Stimulated activated CD4-positive, alpha-beta T cell treated with anti-CD3 and anti-CD28 coated beads, Interleukin-15, amount 100 ng/mL, for 1 hour (primary cell): ENCODE measurements around the gene TBC1D9B.

ENCODE experiments used
- DNase-seq, 2 donors: peaks; one replicate each; pipeline ENCODE4 v3.0.0-alpha.2; 2020; ENCODE audit warnings: low read depth in 1 of 2, low spot score in 1 of 2

TBC1D9B gene

GRCh38 chr5:179822059-179822432, 85.7 kb downstream of the TBC1D9B start:
- DNase-seq, result no peak

DNA sequence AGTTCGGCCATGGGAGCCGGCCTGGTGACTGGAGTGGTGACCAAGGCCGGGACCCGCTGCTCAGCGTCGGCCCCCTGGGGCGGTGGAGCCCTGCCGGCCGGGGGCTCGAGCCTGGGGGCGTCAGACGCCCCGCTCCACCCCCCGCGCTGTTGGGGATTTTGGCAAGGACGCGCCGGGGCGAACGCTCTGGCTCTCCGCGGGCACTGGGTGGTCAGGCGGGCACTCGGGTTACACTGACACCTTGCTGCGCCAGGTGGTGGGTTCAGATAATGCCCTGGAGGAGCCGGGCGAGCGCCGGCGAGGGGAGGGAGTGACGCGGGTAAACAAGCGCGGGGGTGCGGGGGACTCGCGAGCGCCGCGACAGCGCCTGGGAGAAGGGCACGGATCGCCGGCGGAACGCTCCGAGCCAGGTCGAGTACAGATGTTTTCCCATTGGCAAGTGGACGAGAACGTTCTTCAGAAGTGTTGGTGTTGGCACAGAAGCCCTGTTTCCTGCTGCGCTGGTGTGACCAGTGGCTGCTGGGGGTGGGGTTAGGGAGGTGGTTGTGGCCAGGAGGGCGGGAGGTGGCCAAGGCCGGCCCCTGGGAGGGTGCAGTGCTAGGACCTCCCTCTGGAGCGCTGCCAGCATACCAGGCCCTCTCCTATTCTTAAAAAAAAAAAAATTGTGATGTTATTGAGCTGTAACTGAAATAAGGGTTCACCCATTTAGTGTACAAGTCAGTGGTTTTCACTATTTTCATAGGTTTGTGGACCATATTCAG, 86.2 kb downstream of the TBC1D9B start:
- peak; percentile 71 to 73 for DNase-seq

GRCh38 chr5:179820483-179821297, 87.0 kb downstream of the TBC1D9B start, which contains the start of gene SQSTM1:
SQSTM1 (plus strand) TSS chr5:179820905; CDS start chr5:179820937, 32 bp downstream.
- peak; percentile 77 to 80 for DNase-seq

DNA sequence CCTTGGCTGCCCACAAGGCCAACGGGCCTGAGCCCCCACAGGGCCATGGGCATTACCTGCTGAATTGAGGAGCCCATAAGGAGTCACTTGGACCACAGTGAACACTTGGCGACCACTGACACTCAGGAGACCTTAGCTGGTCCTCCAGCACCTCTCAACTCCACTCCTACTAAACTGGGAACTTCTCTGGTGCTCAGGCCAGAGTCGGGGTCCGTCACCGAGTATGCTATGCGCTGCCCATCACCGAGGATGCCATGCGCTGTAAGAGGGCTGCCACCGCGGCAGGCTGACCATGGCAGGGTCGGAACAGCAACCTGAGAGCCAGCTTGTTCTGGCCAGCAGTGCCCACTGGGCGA, 87.6 kb downstream of the TBC1D9B start:
- no peak for DNase-seq

- DNase-seq, result no peak
These were observed 88.2 kb downstream of the TBC1D9B start for GRCh38 chr5:179819296-179820126.

- DNase-seq, result peak; percentile 67 to 72
These were observed 88.9 kb downstream of the TBC1D9B start for GRCh38 chr5:179818746-179819295.

GRCh38 chr5:179817890-179818745, 89.6 kb downstream of the TBC1D9B start:
- no peak for DNase-seq

DNA sequence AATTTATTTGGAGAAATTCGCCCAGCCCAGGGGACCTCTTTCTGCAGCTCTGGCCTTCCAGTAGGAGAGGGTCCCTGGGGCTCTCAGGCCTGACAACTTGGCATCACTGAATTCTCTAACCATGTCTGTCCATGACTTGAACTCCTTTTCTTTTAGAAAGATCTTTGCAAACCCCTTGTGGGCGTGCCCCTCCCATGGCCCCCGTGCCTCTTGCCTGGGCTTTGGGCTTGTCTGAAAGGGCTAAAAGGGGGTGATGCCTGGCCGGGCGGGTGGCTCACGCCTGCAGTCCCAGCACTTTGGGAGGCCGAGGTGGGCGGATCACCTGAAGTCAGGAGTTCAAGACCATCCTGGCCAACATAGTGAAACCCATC, 90.2 kb downstream of the TBC1D9B start:
- no peak for DNase-seq

GRCh38 chr5:179816796-179817469, 90.8 kb downstream of the TBC1D9B start:
- DNase-seq, result no peak

DNA sequence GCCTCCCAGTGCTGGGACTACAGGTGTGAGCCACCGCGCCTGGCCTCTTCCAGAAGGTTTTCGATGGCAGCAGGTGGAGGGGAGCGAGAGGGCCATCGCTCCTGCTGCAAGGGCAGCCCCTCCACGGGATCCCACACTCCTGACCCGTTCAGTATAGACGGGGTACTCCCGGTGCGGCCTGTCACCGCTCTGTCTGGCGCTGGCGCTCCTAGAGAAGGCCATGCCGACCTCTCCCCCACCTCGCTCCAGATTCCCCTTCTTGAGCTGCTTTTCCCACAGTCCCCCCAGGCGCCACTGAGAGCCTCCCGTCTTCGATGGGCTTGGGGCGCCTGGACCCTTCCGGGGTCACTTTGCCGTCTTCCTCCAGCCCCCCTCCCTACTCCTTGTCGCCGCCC, 91.3 kb downstream of the TBC1D9B start:
- DNase-seq, result no peak

DNA sequence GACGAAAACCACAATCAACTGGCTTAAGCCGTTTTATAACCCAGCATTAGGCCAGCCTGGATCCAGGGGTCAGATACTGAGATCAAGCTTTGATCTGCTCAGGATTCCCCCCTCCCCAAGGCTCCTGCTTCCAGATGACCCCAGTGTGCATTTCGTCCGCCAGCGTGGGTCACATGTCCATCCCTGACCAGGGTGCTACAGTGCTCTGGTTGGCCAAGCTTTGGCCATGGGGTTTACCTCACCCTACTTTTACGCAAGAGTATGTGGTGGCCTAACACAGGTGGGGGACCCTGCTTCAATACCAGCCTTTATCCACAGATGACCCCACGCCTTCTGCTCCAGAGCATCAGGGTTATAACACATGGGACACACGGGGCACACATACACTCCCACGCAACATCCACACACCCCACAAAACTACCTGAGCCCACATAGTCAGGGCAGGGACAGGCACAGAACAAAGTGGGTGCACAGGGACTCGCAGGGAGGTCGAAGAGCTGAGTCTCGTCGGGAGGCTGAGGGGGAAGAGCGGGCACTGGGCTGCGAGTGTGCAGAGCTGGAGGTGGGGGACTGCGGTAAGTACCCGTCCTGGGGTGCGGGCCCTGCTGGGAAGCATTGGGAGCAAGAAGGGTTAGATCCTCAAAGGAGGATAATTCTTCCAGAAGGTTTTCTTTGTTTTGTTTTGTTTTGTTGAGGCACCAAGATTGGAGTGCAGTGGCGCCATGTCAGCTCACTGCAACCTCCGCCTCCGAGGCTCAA, 92.0 kb downstream of the TBC1D9B start:
- DNase-seq, result no peak

DNA sequence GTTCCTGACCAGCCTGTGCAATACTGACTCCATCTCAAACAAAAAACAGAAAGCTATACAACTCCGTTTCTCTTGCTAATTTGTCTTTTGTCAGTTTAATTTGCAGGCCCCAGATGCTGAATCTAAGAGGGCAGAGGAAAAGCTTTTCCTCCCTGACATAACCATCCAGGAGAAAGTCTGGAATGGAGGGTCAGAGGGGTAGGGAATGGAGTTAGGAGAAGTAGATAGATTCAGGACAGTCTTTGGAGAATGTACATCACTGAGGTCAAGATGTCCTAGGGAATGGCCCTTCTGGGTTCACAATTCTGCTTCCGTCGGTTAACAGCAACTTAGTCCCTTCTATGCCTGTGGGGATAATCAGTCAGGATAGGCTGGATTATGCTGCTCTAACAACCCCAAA, 93.6 kb downstream of the TBC1D9B start:
- DNase-seq, result no peak

DNA sequence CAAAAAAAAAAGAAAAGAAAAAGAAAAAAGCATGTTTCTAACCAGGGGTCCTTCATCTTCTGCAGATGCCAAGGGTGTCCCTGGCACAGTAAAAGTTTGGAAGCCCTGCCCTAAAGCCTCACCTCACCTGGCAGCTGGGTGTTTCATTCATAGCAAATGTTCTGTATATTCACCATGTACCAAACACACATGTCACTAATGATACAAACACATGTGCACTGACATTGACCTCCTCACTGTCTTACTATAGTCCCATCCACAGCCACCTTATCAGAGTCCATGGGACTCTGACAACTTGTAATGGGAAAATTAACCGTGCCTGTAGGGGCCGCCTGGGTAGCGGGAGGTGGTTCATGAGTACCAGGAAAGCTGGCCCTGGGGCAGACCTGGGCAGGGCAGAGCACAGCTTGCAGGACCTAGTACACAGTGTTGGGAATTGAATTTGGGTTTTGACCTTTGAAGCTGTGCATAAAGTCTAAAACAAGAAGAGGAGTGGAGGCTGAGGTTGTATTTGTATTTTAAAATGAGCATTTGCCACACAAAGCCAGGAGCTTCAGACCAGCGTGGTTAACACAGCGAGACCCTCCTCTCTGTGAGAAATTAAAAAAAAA, 94.6 kb downstream of the TBC1D9B start:
- no peak for DNase-seq

GRCh38 chr5:179812135-179812825, 95.4 kb downstream of the TBC1D9B start:
- DNase-seq, result no peak
